ENCODE results near the gene NYAP2. TPM values are rescaled to one million over a fixed set of nuclear protein-coding genes. Genes with fewer than 3 reads are reported as not detected.

The NYAP2 gene
- total RNA-seq, 1 donor from 2014 or later = not detected

DNA sequence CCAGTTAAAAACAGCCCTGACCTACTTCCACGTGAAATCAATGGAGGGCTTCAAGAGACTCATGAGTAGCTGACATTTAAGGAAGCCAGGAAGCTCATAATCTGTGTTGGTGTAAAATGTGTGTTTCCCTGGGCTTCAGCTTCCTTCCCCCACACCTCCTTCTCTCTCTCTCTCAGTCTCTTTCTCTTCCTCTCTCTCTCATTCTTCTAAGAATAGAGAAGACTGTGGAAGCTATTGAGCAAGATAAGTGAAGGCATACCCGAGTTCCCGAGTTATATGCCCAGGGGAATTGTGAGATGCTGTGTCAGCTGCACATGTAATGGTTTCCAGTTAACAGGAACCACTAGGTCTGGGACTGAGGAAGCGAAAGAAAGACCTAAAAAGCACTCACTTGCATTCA lies 199.4 kb downstream of the NYAP2 start:
- DNase-seq (ENCODE audit: low spot score) = no peak
- H3K36me3 Mint-ChIP-seq (ENCODE audit: low read depth, unreplicated experiment) = no peaks in the 10 kb centered on the region
- no peaks in the 10 kb centered on the region for H3K4me1 Mint-ChIP-seq (ENCODE audit: unreplicated experiment)
- no peaks in the 10 kb centered on the region for H3K27me3 Mint-ChIP-seq (ENCODE audit: unreplicated experiment)
- no peak overlapping the region for H3K4me3 Mint-ChIP-seq (ENCODE audit: unreplicated experiment)
- no peak overlapping the region for H3K27ac Mint-ChIP-seq (ENCODE audit: unreplicated experiment)
- H3K9me3 Mint-ChIP-seq (ENCODE audit: unreplicated experiment) = no peaks in the 10 kb centered on the region
- TF ChIP-seq, protein P1, sequence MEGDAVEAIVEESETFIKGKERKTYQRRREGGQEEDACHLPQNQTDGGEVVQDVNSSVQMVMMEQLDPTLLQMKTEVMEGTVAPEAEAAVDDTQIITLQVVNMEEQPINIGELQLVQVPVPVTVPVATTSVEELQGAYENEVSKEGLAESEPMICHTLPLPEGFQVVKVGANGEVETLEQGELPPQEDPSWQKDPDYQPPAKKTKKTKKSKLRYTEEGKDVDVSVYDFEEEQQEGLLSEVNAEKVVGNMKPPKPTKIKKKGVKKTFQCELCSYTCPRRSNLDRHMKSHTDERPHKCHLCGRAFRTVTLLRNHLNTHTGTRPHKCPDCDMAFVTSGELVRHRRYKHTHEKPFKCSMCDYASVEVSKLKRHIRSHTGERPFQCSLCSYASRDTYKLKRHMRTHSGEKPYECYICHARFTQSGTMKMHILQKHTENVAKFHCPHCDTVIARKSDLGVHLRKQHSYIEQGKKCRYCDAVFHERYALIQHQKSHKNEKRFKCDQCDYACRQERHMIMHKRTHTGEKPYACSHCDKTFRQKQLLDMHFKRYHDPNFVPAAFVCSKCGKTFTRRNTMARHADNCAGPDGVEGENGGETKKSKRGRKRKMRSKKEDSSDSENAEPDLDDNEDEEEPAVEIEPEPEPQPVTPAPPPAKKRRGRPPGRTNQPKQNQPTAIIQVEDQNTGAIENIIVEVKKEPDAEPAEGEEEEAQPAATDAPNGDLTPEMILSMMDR (IDR thresholded peaks at IDR 0.05; ENCODE audit: unreplicated experiment) = no peak

DNA sequence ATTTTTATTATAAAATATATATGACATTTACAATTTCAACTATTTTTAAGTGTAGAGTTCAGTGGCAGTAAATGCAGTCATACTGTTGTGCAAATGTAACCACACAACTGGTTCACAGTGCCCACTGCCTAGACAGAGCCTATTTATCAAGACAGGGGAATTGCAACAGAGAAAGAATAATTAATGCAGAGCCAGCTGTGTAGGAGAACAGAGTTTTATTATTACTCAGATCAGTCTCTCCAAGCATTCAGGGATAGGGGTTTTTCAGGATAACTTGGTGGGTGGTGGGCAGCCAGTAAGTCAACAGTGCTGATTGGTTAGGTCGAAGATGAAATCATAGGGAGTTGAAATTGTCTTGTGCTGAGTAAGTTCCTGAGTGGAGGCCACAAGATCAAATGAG lies 200.3 kb downstream of the NYAP2 start:
- no peak overlapping the region for H3K27ac Mint-ChIP-seq (ENCODE audit: unreplicated experiment)
- TF ChIP-seq, protein P1 (IDR thresholded peaks at IDR 0.05; ENCODE audit: unreplicated experiment) = no peak
- H3K36me3 Mint-ChIP-seq (ENCODE audit: low read depth, unreplicated experiment) = no peaks in the 10 kb centered on the region
- no peaks in the 10 kb centered on the region for H3K27me3 Mint-ChIP-seq (ENCODE audit: unreplicated experiment)
- DNase-seq (ENCODE audit: low spot score) = no peak
- H3K4me3 Mint-ChIP-seq (ENCODE audit: unreplicated experiment) = no peak overlapping the region
- no peaks in the 10 kb centered on the region for H3K9me3 Mint-ChIP-seq (ENCODE audit: unreplicated experiment)
- H3K4me1 Mint-ChIP-seq (ENCODE audit: unreplicated experiment) = no peaks in the 10 kb centered on the region

DNA sequence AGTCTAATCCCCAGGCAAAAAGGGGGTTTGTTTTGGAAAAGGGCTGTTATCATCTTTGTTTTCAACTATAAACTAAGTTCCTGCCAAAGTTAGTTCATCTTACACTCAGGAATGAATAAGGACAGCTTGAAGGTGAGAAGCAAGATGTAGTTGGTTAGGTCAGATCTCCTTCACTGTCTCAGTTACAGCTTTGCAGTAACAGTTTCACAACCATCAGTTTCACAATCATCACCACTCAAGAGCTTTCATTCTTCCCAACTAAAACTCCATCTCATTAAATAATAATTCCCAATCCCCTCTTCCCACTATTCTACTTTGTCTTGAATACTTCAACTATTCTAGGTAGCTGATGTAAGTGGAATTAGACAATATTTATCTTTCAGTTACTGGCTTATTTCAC lies 200.9 kb downstream of the NYAP2 start:
- Mint-ChIP-seq H3K36me3 (ENCODE audit: low read depth, unreplicated experiment) (no peaks in the 10 kb centered on the region), H3K4me1 (ENCODE audit: unreplicated experiment) (no peaks in the 10 kb centered on the region), H3K4me3 (ENCODE audit: unreplicated experiment) (no peak overlapping the region), H3K27ac (ENCODE audit: unreplicated experiment) (no peak overlapping the region), H3K27me3 (ENCODE audit: unreplicated experiment) (no peaks in the 10 kb centered on the region), H3K9me3 (ENCODE audit: unreplicated experiment) (no peaks in the 10 kb centered on the region)
- DNase-seq (ENCODE audit: low spot score) = no peak
- TF ChIP-seq, protein P1 (IDR thresholded peaks at IDR 0.05; ENCODE audit: unreplicated experiment) = no peak

DNA sequence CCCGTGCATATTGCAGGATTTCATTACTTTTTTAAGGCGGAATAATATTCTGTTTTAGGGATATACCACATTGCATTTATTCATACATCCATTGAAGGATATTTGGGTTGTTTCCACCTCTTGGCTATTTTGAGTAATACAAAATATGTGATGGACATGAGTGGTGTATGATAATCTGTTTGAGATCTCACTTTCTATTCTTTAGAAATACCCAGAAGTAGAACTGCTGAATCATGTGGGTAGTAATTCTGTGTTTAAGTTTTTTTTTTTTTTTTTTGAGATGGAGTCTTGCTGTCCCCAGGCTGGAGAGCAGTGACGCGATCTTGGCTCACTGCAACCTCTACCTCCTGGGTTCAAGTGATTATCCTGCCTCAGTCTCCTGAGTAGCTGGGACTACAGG lies 201.4 kb downstream of the NYAP2 start:
- Mint-ChIP-seq H3K9me3 (ENCODE audit: unreplicated experiment) (no peaks in the 10 kb centered on the region), H3K4me3 (ENCODE audit: unreplicated experiment) (no peak overlapping the region), H3K36me3 (ENCODE audit: low read depth, unreplicated experiment) (no peaks in the 10 kb centered on the region), H3K4me1 (ENCODE audit: unreplicated experiment) (no peaks in the 10 kb centered on the region), H3K27ac (ENCODE audit: unreplicated experiment) (no peak overlapping the region), H3K27me3 (ENCODE audit: unreplicated experiment) (no peaks in the 10 kb centered on the region)
- TF ChIP-seq, protein P1 (IDR thresholded peaks at IDR 0.05; ENCODE audit: unreplicated experiment) = no peak
- DNase-seq (ENCODE audit: low spot score) = no peak

DNA sequence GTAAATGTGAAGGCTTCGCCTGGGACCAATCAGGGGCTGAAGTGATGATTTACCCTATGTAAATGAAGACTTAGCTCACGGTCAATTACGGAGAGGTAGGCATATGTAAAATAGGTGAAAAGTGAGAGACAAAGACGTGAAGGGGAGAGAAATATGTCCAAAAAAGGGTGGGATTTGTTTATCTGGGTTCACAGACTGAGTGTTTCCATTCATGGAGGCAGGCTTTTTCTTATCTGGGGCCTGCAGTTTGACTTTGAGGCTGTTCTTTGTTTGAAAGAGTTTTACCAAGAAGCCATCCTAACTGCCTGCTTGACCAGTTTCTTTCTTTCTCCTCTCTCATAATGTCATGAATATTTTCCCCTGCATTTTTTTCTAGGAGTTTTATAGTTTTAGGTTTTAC lies 202.7 kb downstream of the NYAP2 start:
- no peaks in the 10 kb centered on the region for H3K4me1 Mint-ChIP-seq (ENCODE audit: unreplicated experiment)
- no peak for DNase-seq (ENCODE audit: low spot score)
- TF ChIP-seq, protein P1 (IDR thresholded peaks at IDR 0.05; ENCODE audit: unreplicated experiment) = no peak
- no peak overlapping the region for H3K4me3 Mint-ChIP-seq (ENCODE audit: unreplicated experiment)
- no peak overlapping the region for H3K27ac Mint-ChIP-seq (ENCODE audit: unreplicated experiment)
- no peaks in the 10 kb centered on the region for H3K36me3 Mint-ChIP-seq (ENCODE audit: low read depth, unreplicated experiment)
- no peaks in the 10 kb centered on the region for H3K27me3 Mint-ChIP-seq (ENCODE audit: unreplicated experiment)
- H3K9me3 Mint-ChIP-seq (ENCODE audit: unreplicated experiment) = no peaks in the 10 kb centered on the region

Measured in endothelial cell (in vitro differentiated cells).